DMS153 treated with DMSO at 0.1 percent for 48 hours (cell line): ENCODE measurements around the gene AMPH.
A peak's percentile ranks its signal among the peaks of the same experiment; 100 is the strongest.

ENCODE experiments used
- DNase-seq: peaks from one replicate; lab custom pipeline; 2025; ENCODE audit not compliant: unreplicated experiment; lab: John Stamatoyannopoulos, UW

The AMPH gene

GRCh38 chr7:38545977-38546376, 85.2 kb downstream of the AMPH start:
- no peak for DNase-seq

DNA sequence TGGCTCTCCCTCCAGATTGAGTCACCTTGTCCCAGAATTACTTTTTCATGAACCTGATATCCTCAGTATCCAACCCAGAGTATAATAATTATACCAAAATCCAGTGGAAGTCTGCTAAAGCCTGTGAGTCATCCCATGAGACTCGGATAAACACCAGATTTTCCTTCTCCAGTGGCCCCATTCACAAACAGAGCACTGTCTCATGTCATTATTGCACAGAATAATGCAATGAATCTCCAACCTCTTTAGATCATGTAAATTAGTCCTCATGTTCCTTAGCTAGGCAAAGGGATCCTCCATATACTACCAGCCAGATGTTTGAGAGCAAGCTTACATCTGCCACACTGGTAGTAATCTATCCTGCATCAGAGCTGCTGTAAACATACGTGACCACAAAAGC, 89.0 kb downstream of the AMPH start:
- no peak for DNase-seq

- peak; percentile 83 for DNase-seq
Measured at GRCh38 chr7:38541440-38541839, 89.7 kb downstream of the AMPH start.

DNA sequence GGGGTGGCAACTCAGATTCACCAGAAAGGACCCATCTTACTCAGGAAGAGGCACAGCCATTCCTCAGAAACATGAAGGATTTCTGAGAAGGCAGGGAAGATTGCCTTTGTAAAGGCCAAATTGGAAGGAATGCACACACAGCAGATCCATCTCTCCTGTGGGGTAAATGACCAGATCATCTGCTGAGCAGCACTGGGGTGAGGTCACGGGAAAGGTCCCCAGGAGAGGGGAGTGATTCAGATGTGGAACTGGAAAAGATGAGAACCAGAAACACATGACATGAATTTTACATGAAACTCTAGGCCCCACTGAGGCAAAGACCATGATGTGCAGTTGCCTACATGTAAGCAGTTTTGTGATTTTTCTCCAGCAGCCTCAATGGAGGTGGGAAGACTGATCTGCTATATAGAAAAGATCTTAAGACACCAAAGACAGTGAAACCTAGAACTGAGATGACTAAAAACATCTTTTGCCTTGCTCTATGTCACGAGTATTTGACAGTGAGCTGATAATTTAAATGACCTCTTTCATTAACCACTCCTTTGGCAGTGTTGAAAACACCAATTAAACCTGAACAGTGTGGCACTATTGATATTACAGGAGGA, 91.6 kb downstream of the AMPH start:
- no peak for DNase-seq

GRCh38 chr7:38535073-38535472, 96.1 kb downstream of the AMPH start:
- no peak for DNase-seq

DNA sequence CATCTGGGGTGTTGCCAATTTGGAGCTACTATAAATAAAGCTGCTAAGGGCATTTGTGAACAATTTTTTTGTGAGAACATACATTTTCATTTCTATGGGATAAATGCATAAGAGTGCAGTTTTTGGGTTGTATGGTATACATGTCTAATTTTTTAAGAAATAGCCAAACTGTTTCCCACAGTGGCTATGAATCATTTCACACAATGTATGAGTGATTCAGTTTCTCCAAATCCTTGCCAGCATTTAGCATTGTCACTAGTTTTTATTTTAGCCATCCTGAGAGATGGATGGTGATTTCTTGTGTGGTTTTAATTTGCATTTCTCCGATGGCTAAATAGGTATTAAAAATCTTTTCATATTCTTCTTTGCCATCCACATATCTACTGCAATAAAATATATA, 105.3 kb downstream of the AMPH start:
- DNase-seq, result no peak

DNA sequence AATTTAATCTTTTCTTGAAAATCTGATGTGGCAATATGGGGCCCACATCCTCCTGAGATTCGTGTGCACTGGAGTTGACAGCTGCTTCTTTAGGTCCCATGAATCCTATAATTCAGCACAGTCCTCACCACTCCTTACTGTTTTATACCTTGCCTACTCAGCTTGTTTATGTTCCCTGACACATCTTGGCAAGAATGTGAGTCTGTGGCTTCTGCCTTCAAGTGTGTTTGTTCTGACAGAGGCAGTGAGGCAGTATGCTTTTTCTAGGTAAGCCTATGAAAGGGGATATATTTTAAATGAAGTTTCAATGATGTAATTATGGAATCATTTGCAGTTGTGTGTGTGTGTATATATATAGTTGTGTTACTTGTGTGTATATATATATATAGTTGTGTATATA, 106.4 kb downstream of the AMPH start:
- DNase-seq, result no peak

DNA sequence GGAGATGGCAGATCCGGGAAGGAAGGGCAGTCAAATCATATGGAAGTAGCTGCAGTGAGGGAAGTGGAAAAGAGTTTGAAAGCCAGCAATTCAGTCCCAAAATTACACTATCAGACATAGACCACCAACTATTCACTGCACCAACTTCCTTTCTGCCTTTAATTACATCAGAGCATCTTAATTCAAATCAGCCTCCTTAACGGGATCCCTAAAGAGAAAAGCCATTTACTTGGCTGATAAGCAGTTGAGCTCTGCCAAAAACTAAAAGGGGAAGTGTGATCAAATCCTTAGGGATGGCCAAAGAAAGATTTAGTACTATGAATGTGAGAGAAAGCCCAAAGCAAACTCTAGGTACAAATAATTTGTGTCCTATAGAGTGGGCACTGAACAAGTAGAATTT, 110.4 kb downstream of the AMPH start:
- no peak for DNase-seq

DNA sequence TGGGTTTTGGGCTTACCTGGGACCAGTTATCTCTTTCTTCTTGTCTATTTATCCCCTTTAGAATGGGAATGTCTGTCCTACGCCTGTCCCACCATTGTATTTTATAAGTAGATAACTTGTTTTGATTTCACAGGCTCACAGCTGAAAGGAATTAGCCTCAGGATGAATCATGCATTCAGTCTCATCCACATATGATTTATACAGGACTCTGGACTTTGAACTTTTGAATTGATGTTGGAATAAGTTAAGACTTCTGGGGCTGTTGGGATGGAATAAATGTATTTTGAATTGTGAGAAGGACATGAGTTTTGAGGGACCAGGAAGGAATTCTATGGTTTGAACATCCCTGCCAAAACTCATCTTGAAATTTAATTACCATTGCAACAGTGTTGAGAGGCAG, 112.6 kb downstream of the AMPH start:
- no peak for DNase-seq

GRCh38 chr7:38512704-38513103, 118.5 kb downstream of the AMPH start:
- no peak for DNase-seq

- no peak for DNase-seq
Measured at GRCh38 chr7:38512291-38512690, 118.9 kb downstream of the AMPH start.

- DNase-seq, result no peak
Measured at GRCh38 chr7:38507384-38507783, 123.8 kb downstream of the AMPH start.

DNA sequence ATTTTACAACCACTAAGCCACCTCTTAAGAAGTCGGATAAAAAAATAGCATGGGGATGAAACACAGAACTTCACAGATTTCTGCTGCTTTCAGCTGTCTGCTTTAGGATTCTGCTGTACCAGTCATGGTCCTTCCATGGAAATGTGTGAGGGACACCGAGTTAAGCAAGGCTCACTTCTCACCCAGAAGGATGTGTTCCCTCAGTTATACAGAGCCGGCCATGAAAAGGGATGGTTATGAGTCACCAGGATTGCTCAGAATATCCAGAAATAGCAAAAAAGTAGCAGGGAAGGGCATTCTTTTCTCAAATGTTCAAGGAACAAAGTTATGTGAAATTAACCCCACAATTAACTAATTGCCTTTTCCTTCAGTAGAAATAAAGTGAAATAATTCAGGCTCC, 124.4 kb downstream of the AMPH start:
- no peak for DNase-seq

DNA sequence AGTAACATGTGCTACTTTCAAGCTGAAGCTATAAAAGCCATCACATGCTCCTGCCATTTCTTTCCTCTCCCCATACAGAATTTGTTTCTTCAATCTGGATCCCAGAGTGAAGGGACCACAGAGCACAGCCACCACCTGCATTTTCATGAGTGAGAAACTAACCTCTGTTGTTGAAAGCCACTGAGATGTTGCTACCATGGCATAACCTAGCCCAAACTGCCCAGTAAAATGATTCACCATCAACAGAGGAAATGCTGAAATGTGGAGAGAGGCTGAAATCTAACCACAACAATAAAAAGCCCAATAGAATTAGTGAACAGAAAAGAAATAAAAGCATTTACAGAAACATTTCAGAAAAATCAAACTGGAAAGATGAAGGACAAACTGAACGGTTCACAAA, 125.2 kb downstream of the AMPH start:
- no peak for DNase-seq

GRCh38 chr7:38504684-38505083, 126.5 kb downstream of the AMPH start:
- DNase-seq, result no peak

- no peak for DNase-seq
Measured at GRCh38 chr7:38502848-38503247, 128.3 kb downstream of the AMPH start.

DNA sequence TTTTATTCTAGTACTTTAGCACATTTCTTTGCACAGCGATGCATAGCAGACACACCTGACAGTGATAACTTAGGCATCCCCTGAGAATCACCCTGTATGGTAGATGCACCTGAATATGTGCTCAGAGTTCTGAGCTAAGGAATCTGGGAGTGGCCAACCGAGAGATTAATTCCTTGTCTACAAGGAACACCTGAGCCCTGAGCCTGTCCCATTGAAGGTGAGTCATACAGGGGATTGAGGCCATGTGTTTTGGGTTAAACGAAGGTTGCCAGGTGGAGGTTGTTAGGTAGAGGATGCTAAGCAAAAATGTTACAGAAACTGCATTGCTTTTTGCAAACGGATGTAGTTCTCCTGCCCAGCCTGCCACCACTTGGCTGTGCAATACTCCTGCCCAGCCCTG, 128.9 kb downstream of the AMPH start:
- no peak for DNase-seq

DNA sequence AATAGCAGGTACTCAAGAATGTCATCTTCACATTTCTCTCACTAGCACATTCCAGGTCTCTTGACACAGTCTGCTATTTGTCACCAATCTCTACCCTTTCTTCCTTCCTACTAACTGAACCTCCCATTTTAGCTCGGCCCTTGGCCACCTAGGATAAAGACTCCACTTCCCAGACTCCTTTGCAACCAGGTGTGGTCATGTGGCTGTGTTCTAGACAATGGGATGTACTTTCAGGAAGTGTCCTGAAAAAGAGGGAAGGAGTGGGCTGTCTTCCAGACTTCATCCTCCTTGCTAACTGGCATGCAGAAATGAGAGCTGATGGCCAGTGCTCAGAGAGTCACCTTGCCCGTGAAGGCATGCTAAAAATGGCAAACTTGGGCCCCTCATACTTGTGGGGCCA, 139.2 kb downstream of the AMPH start:
- peak; percentile 21 for DNase-seq

DNA sequence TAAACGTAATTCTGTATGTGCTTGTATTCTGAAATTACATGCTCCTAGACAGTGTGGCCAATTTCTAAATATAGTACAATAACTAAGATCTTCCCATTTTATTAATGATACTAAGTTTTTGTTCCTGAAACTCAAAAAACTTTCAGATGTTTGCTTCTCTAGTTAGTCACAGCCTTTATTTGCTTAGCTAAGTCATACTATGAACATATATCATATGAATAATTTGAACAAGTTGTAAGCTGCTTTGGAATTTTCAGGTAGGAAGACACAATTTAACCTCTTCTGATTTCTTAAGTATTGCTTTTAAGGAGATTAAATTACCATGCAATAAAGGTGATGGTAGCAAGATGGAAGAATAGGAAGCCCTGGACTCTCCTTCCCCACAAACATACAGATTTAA, 148.7 kb downstream of the AMPH start:
- no peak for DNase-seq

DNA sequence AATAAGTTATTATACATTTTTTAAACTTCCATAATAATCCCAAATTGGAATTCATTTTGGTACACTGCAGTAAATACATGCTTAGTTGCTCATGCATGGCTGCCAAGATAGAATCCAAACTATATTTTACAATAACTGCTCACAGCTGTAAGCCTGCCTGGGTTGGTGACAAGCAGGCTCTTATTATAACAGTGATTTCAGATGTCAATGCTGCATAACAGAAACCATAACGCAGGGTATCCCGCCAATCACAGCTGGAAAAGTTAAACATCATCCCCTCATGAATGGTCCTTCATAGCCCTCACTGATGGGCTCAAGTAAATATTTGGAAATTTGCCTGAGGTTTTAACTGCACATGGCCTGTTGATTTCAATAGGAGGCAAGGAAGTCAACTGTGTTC, 149.8 kb downstream of the AMPH start:
- no peak for DNase-seq

DNA sequence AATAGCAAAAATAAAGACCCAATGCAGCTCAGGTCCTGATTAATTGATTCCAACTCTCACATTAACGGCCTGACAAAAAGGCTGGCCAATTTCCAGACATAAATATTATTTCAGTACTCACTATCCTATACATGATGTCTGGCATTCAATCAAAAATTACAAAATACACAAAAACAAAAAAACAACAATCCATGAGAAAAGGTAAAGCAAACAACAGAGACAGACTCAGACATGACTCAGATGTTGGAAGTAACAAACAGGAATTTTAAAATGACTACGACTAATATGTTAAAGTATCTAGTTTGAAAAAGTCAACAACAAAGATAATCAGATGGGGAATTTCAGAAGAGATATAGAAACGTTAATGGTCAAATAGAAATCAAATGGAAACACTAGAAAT, 152.8 kb downstream of the AMPH start:
- no peak for DNase-seq

DNA sequence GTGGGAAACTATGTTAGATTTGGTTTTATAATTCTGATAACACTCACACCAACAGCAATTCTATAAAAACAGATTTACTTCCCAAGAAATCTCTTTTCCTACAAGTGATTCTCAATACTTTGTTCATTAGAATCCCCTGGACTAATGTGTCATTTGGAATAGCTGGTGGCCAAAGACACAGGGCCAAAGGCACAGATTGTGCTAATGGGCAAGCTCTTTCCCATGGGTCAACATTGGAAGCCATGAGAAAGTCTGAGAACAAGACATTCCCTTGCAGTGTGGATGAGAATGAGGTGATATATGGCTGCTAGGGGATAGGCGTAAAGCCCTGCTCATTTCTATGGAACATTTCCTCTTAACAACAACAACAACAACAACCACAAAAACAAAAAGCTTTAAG, 153.8 kb downstream of the AMPH start:
- DNase-seq, result no peak

DNA sequence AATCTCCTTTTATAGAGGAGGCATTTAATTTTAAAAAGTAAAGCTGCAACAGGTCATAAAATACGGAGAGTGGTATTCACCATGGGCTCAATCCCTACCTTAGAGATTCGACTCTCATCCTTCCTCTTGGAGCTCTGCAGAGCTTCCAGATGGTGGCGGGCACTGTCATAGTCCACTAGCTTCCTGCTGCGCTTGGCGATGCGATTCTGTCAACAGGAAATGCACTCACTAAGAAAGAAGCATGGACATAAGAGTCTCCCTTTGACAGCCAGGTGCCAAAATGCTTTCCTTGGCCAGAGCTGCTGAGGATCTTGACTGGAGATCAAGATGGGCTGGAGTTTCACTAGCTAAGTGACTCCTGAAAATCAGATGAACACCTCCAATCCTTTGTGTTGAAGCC, 154.4 kb downstream of the AMPH start:
- DNase-seq, result no peak

DNA sequence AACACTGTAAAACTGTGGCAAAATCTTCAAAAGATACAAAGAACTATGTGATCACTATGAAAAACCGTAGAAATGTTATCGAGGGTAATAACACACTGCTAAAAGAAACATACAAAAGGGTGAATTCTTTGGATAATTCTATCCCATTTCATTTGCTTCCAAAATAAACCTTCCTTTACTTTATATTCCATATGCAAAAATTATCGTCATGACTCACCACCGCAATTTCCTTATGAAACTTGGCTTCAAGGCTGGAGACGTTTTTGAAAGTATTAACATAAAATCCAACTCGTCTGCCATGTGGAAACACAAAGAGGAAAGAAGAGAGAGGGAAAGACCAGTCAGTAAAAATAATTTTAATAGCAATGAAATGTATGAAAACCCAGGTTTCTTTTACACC, 165.2 kb downstream of the AMPH start:
- no peak for DNase-seq
